K562 (cell line): ENCODE data around the gene ERICH6B. TPM values are rescaled to one million over a fixed set of nuclear protein-coding genes. Genes with fewer than 3 reads are reported as not detected.

Source experiments
- ATAC-seq: fragments of 200-7000 bp; cut with Tn5 transposase; 3 replicates; pipeline ENCODE4 v1.9.1; 2020; ENCODE audit warnings: moderate library complexity
- BruUV-seq: library from RNA; stranded (reverse); fragments of 400-500 nt; replicated peaks from 2 replicates; lab custom pipeline; 2021; lab: Mats Ljungman, UMichigan
- CTCF ChIA-PET: fragments of 300-600 bp; formaldehyde crosslinking; extraction: SDS; loops from one replicate; lab custom pipeline; 2021; ENCODE audit warnings: low intra/inter-chr PET ratio; lab: Yijun Ruan, JAX
- POLR2A ChIA-PET: fragments of 300-600, 350-650 bp; sonication (Branson Sonifier 250); formaldehyde crosslinking; extraction: SDS; loops from one replicate; lab custom pipeline; 2021; ENCODE audit warnings: antibody characterized with exemption, inconsistent platforms; lab: Yijun Ruan, JAX
- DNase-seq, 4 experiments: peaks; one replicate each; pipeline versions ENCODE4 v3.0.0 to v3.0.0-alpha.2; 2011 to 2018; ENCODE audit warnings: low spot score in 3 of 4, mixed read lengths in 3 of 4; ENCODE audit errors: extremely low read depth in 1 of 4
- FAIRE-seq: peaks from 2 replicates; lab custom pipeline; 2011; peaks lifted over from hg19 to GRCh38; lab: Jason Lieb, UNC
- H2AFZ ChIP-seq: 2 replicates; pipeline ENCODE4 v1.6.0; 2011; ENCODE audit warnings: low read depth, low read length, control low read depth, inconsistent platforms
- H3K27ac ChIP-seq: fragments of 200-600 bp; 3 replicates; pipeline ENCODE4 v1.8.0; 2011; ENCODE audit warnings: low read depth, mild to moderate bottlenecking, control low read depth, inconsistent platforms, low read length, moderate library complexity, mixed read lengths; ENCODE audit errors: extremely low read depth
- H3K27me3 ChIP-seq, 2 experiments: fragments of 300-600 bp in 1 of 2; 2 replicates in 1 of 2; 3 replicates in 1 of 2; pipeline versions ENCODE4 v1.6.0 to v1.8.0; 2011; ENCODE audit warnings: inconsistent platforms in 2 of 2, low read length in 2 of 2, mild to moderate bottlenecking in 1 of 2, mixed read lengths in 1 of 2, moderate library complexity in 1 of 2; ENCODE audit not compliant: control insufficient read depth in 2 of 2, insufficient read depth in 2 of 2
- H3K36me3 ChIP-seq: fragments of 300-600 bp; 3 replicates; pipeline ENCODE4 v1.8.0; 2011; ENCODE audit warnings: mild to moderate bottlenecking, low read length, inconsistent platforms; ENCODE audit not compliant: control insufficient read depth, insufficient read depth
- H3K4me1 ChIP-seq, 2 experiments: fragments of 200-600 bp in 1 of 2; replicated peaks in 1 of 2; 2 replicates in 1 of 2; 3 replicates in 1 of 2; pipeline versions ENCODE4 v1.5.1 to v1.8.0; 2011; ENCODE audit warnings: inconsistent platforms in 2 of 2, low read length in 2 of 2, mild to moderate bottlenecking in 1 of 2, mixed read lengths in 1 of 2, moderate library complexity in 1 of 2; ENCODE audit not compliant: control insufficient read depth in 2 of 2, insufficient read depth in 2 of 2
- H3K4me2 ChIP-seq: 2 replicates; pipeline ENCODE4 v1.6.1; 2011; ENCODE audit warnings: low read length, control low read depth, inconsistent platforms, mixed read lengths; ENCODE audit not compliant: insufficient read depth
- H3K4me3 ChIP-seq: fragments of 200-600 bp; sonication (generic), shearing (Covaris generic); 2 replicates; pipeline ENCODE4 v1.5.1; 2016; ENCODE audit warnings: control low read depth, inconsistent platforms
- H3K79me2 ChIP-seq: fragments of 200-600 bp; 3 replicates; pipeline ENCODE4 v1.8.0; 2011; ENCODE audit warnings: low read length, inconsistent platforms; ENCODE audit not compliant: control insufficient read depth, insufficient read depth
- H3K9ac ChIP-seq, 2 experiments: 2 replicates each; pipeline versions ENCODE4 v1.6.0 to v1.6.1; 2011; ENCODE audit warnings: low read depth in 2 of 2, low read length in 2 of 2, control low read depth in 1 of 2, inconsistent platforms in 1 of 2, mild to moderate bottlenecking in 1 of 2, mixed read lengths in 1 of 2; ENCODE audit not compliant: insufficient read depth in 1 of 2
- H3K9me1 ChIP-seq: one replicate; pipeline ENCODE4 v1.6.0; 2011; ENCODE audit warnings: inconsistent platforms, mild to moderate bottlenecking, low read length, moderate library complexity; ENCODE audit not compliant: control insufficient read depth, insufficient read depth
- H3K9me3 ChIP-seq: replicated peaks from 2 replicates; pipeline ENCODE4 v1.5.1; 2011; ENCODE audit warnings: low read depth, low read length, inconsistent platforms; ENCODE audit not compliant: control insufficient read depth, insufficient read depth
- H4K20me1 ChIP-seq: replicated peaks from 2 replicates; pipeline ENCODE4 v1.6.1; 2011; ENCODE audit warnings: low read length, inconsistent platforms, mixed read lengths; ENCODE audit not compliant: control insufficient read depth, insufficient read depth
- ATF4 ChIP-seq: fragments of 450-650 bp; formaldehyde crosslinking; IDR thresholded peaks from 2 replicates; pipeline ENCODE4 v1.4.0; 2022; ENCODE audit warnings: mild to moderate bottlenecking, moderate library complexity
- BMI1 ChIP-seq: fragments of 150-350 bp; IDR thresholded peaks from 2 replicates; pipeline ENCODE4 v1.6.1; 2014; ENCODE audit warnings: low read length
- E2F4 ChIP-seq: sonication (generic); formaldehyde crosslinking; IDR thresholded peaks from 2 replicates; pipeline ENCODE4 v1.8.0; 2022; ENCODE audit warnings: mild to moderate bottlenecking, low read depth, missing genetic modification reagents
- FOXK1 ChIP-seq: sonication (generic); formaldehyde crosslinking; IDR thresholded peaks from 2 replicates; pipeline ENCODE4 v1.8.0; 2022; ENCODE audit warnings: missing genetic modification reagents, mild to moderate bottlenecking, borderline replicate concordance
- HMGN3 ChIP-seq: IDR thresholded peaks from 2 replicates; pipeline ENCODE4 v1.6.1; 2011; ENCODE audit warnings: borderline replicate concordance, low read depth, mild to moderate bottlenecking, mixed read lengths, low read length; ENCODE audit not compliant: insufficient read length; ENCODE audit errors: extremely low read depth
- KAT8 ChIP-seq: fragments of 450-650 bp; IDR thresholded peaks from 2 replicates; pipeline ENCODE4 v1.6.1; 2016; ENCODE audit warnings: low read depth, mild to moderate bottlenecking
- ZNF282 ChIP-seq: sonication (generic); formaldehyde crosslinking; IDR thresholded peaks from 2 replicates; pipeline ENCODE4 v1.8.1; 2023; ENCODE audit warnings: missing genetic modification reagents
- ZNF512 ChIP-seq: IDR thresholded peaks from 2 replicates; pipeline ENCODE4 v1.6.1; 2016; ENCODE audit warnings: missing genetic modification characterization, missing compliant biosample characterization
- ZNF551 ChIP-seq: fragments of 250-450 bp; sonication (Bioruptor Pico); IDR thresholded peaks from 2 replicates; pipeline ENCODE4 v1.5.0; 2021; ENCODE audit warnings: mild to moderate bottlenecking, moderate library complexity
- WGBS: fragments of 100-300 bp; shearing (Covaris generic); methylation state at CpG from one replicate; pipeline ENCODE4 v1.1.6; 2016; ENCODE audit warnings: low coverage, mixed read lengths; ENCODE audit not compliant: insufficient coverage; ENCODE audit errors: missing lambda C conversion rate; 5-methylcytosine and 5-hydroxymethylcytosine counted together
- in situ Hi-C: fragments of 300-500 bp; cut with MboI; formaldehyde crosslinking; loops from 4 replicates; pipeline ENCODE4 v1.15.0; 2018; ENCODE audit warnings: inconsistent platforms, mixed read lengths
- intact Hi-C: fragments of 100-400 bp; cut with micrococcal nuclease; formaldehyde crosslinking; loops from 2 replicates; pipeline ENCODE4 v1.14.2; 2022
- polyA plus RNA-seq, 8 experiments: library from polyadenylated mRNA; depleted of rRNA in 4 of 8; stranded (reverse) in 5 of 8; unstranded in 3 of 8; fragments of >200 nt; fragmentation: Nextera tagmentation in 2 of 8; fragmentation: Illumina TruSeq in 1 of 8; extraction: Ambion mirVana in 2 of 8; extraction: Trizol in 1 of 8; gene quantifications; 2 replicates each; pipeline versions ENCODE4 v1.2.1 to v1.2.3, GENCODE V29; 2011 to 2014; ENCODE audit warnings: inconsistent platforms in 1 of 8, missing spikeins in 1 of 8
- total RNA-seq, 7 experiments: library from RNA; depleted of rRNA in 6 of 7; stranded (reverse); fragments of >200 nt in 6 of 7; fragmentation: Illumina TruSeq in 2 of 7; extraction: Trizol in 2 of 7; gene quantifications; 2 replicates each; pipeline versions ENCODE4 v1.2.1 to v1.2.3, GENCODE V29; 2011 to 2021; ENCODE audit warnings: low replicate concordance in 1 of 7

ERICH6B gene
- total and polyA plus RNA-seq, 9 of the 15 experiments (the other 6 are each of a cell fraction or from before 2014, with no cell fraction given): not detected

- H3K79me2 ChIP-seq: no peaks in the 10 kb centered on the region
- H3K4me1 ChIP-seq: no peaks in the 10 kb centered on the region; a peak in 1 of 5 replicates
- 0% methylated on average over 3 of the region's 3 CpGs for WGBS
- POLR2A ChIA-PET: no interaction called here
- no peaks in the 10 kb centered on the region for H3K9me1 ChIP-seq
- no peak overlapping the region for H3K4me2 ChIP-seq
- H3K36me3 ChIP-seq: no peaks in the 10 kb centered on the region
- CTCF ChIA-PET: no interaction called here
- no peak for FAIRE-seq
- no peak overlapping the region for H3K27ac ChIP-seq
- H3K9me3 ChIP-seq: no peaks in the 10 kb centered on the region
- DNase-seq: no peak
- H3K9ac ChIP-seq: no peak overlapping the region
- no TSS peak for BruUV-seq
- in situ Hi-C loops (no loop called here), intact Hi-C loops (no loop called here)
- no peaks in the 10 kb centered on the region for H4K20me1 ChIP-seq
- H3K27me3 ChIP-seq: no peaks in the 10 kb centered on the region; a peak in 2 of 5 replicates
- no peak for ATAC-seq
- no peak overlapping the region for H3K4me3 ChIP-seq
- H2AFZ ChIP-seq: no peak overlapping the region
- TF ChIP-seq ZNF282 (CRISPR knock-in tag) (no peak), FOXK1 (no peak), BMI1 (no peak), E2F4 (CRISPR knock-in tag) (no peak), KAT8 (no peak), ATF4 (CRISPR knock-in tag) (no peak), HMGN3 (no peak), ZNF512 (no peak), ZNF551 (no peak)
Observed at GRCh38 chr13:45594764-45595163, 20.8 kb downstream of the ERICH6B start.
